Measurements from ENCODE around the gene ELN.

Gene ELN

DNA sequence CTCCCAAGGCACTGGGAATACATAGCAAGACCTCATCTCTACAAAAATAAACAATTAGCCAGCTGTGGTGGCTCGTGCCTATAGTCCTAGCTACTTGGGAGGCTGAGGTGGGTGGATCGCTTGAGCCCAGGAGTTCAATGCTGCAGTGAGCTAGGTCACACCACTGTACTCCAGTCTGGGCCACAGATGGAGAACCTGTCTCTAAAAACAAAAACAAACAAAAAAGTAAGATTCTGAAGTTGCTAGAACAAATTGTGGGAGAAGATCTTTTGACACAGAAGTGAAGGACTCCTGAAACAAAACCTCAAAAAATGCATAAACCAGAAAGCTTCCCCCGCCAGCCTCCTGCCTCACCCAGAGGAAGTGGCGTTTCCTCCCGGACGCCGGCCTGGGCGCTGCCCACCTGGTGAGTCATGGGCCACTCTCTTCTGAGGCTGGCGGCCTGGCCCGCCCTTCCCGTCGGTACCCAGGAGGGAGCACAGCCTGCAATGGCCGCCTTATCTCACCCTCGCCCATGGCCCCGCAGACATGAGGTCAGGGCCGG, 25.4 kb upstream of the ELN start:
- H2BK5ac ChIP-seq (ENCODE audit: low read length) = no peak overlapping the region
- WGBS (ENCODE audit: extremely low coverage, insufficient coverage, low lambda C conversion rate) = no CpG with 5 or more reads among the region's 16 CpGs
- no peak overlapping the region for H3K4me3 ChIP-seq (ENCODE audit: low read length)
- no peak overlapping the region for H3K27ac ChIP-seq (ENCODE audit: low read depth, low read length)
- no peak for DNase-seq
- no peaks in the 10 kb centered on the region for H3K36me3 ChIP-seq (ENCODE audit: control insufficient read depth, insufficient read depth, low read length)
- H3K23ac ChIP-seq (ENCODE audit: low read length) = no peak overlapping the region
- H3K4ac ChIP-seq (ENCODE audit: low read depth, low read length) = no peak overlapping the region
- no peaks in the 10 kb centered on the region for H3K4me1 ChIP-seq (ENCODE audit: control insufficient read depth, low read depth, low read length)
- H4K5ac ChIP-seq (ENCODE audit: low read length) = no peak overlapping the region
- no peak overlapping the region for H3K9ac ChIP-seq (ENCODE audit: low read length)
- no peaks in the 10 kb centered on the region for H3K79me2 ChIP-seq (ENCODE audit: control insufficient read depth, insufficient read depth, low read length)
- H2AK5ac ChIP-seq (ENCODE audit: low read length) = no peak overlapping the region
- H4K8ac ChIP-seq (ENCODE audit: low read depth, low read length) = no peak overlapping the region
- H3K56ac ChIP-seq (ENCODE audit: low read length) = no peak overlapping the region
- H2BK15ac ChIP-seq (replicated peaks; ENCODE audit: low read depth) = no peak overlapping the region
- H3K4me2 ChIP-seq (ENCODE audit: low read length) = no peak overlapping the region
- no peak overlapping the region for H3K18ac ChIP-seq (ENCODE audit: low read length)
- H2BK120ac ChIP-seq (ENCODE audit: low read depth, low read length) = no peak overlapping the region
- H3K79me1 ChIP-seq (ENCODE audit: low read length) = no peaks in the 10 kb centered on the region
- no peaks in the 10 kb centered on the region for H3K27me3 ChIP-seq (ENCODE audit: insufficient read depth, low read length, poor library complexity)

DNA sequence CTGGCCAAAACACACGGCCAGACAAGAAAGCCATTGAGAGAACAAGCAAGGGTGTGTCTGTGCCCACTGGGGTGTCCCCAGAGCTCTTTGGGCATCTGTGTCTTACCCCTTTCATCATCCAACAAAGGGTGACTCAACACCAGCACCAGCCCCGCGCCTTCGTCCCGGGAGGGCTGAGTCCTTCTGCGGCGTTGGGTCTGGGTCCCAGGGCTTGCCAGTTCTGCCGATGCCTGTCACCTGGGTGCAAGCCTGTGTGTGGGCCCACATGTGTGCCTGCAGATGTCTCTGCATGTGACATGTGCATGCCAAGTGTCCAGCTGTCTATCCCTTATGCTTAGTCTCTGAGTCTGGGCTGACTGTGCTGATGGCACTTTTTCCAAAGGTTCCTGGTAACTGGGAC, 24.4 kb upstream of the ELN start:
- Histone ChIP-seq H3K23ac (ENCODE audit: low read length) (no peak overlapping the region), H2BK5ac (ENCODE audit: low read length) (no peak overlapping the region), H4K5ac (ENCODE audit: low read length) (no peak overlapping the region), H3K4ac (ENCODE audit: low read depth, low read length) (no peak overlapping the region), H3K79me2 (ENCODE audit: control insufficient read depth, insufficient read depth, low read length) (no peaks in the 10 kb centered on the region), H3K56ac (ENCODE audit: low read length) (no peak overlapping the region), H3K18ac (ENCODE audit: low read length) (no peak overlapping the region), H2AK5ac (ENCODE audit: low read length) (no peak overlapping the region), H3K27me3 (ENCODE audit: insufficient read depth, low read length, poor library complexity) (no peaks in the 10 kb centered on the region), H2BK120ac (ENCODE audit: low read depth, low read length) (no peak overlapping the region), H3K27ac (ENCODE audit: low read depth, low read length) (no peak overlapping the region), H3K36me3 (ENCODE audit: control insufficient read depth, insufficient read depth, low read length) (no peaks in the 10 kb centered on the region), H3K4me1 (ENCODE audit: control insufficient read depth, low read depth, low read length) (no peaks in the 10 kb centered on the region), H2BK15ac (replicated peaks; ENCODE audit: low read depth) (no peak overlapping the region), H3K79me1 (ENCODE audit: low read length) (no peaks in the 10 kb centered on the region), H3K4me2 (ENCODE audit: low read length) (no peak overlapping the region), H3K4me3 (ENCODE audit: low read length) (no peak overlapping the region), H4K8ac (ENCODE audit: low read depth, low read length) (no peak overlapping the region), H3K9ac (ENCODE audit: low read length) (no peak overlapping the region)
- no CpG with 5 or more reads among the region's 8 CpGs for WGBS (ENCODE audit: extremely low coverage, insufficient coverage, low lambda C conversion rate)
- no peak for DNase-seq

DNA sequence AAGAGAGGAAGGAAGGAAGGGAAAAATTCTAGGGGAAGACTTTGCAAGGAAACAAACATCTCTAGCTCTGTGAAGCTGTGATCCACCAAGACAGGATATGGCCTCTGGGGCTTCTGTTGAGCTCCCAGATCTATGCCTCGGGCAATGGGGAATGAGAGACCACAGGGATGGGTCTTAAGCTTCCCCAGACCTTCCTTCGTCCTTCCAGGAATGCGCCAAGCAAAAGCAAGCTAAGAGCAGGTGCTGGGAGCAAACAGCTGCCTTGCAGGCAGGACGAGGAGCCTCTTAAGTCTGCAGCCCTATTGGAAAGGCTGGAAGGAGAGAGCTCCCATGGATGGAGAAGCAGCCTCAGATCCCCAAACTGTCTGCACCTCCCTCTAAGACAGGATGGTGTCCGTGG, 21.9 kb upstream of the ELN start:
- Histone ChIP-seq H3K36me3 (ENCODE audit: control insufficient read depth, insufficient read depth, low read length) (no peaks in the 10 kb centered on the region), H4K5ac (ENCODE audit: low read length) (no peak overlapping the region), H4K8ac (ENCODE audit: low read depth, low read length) (no peak overlapping the region), H3K27me3 (ENCODE audit: insufficient read depth, low read length, poor library complexity) (no peaks in the 10 kb centered on the region), H3K79me1 (ENCODE audit: low read length) (no peaks in the 10 kb centered on the region), H3K79me2 (ENCODE audit: control insufficient read depth, insufficient read depth, low read length) (no peaks in the 10 kb centered on the region), H2BK15ac (replicated peaks; ENCODE audit: low read depth) (no peak overlapping the region), H2BK5ac (ENCODE audit: low read length) (no peak overlapping the region), H3K4me3 (ENCODE audit: low read length) (no peak overlapping the region), H3K56ac (ENCODE audit: low read length) (no peak overlapping the region), H3K4me1 (ENCODE audit: control insufficient read depth, low read depth, low read length) (no peaks in the 10 kb centered on the region), H3K4me2 (ENCODE audit: low read length) (no peak overlapping the region), H3K27ac (ENCODE audit: low read depth, low read length) (no peak overlapping the region), H3K9ac (ENCODE audit: low read length) (no peak overlapping the region), H3K18ac (ENCODE audit: low read length) (no peak overlapping the region), H3K23ac (ENCODE audit: low read length) (no peak overlapping the region), H2BK120ac (ENCODE audit: low read depth, low read length) (no peak overlapping the region), H3K4ac (ENCODE audit: low read depth, low read length) (no peak overlapping the region), H2AK5ac (ENCODE audit: low read length) (no peak overlapping the region)
- no CpG with 5 or more reads among the region's 5 CpGs for WGBS (ENCODE audit: extremely low coverage, insufficient coverage, low lambda C conversion rate)
- DNase-seq = peak; percentile 51

DNA sequence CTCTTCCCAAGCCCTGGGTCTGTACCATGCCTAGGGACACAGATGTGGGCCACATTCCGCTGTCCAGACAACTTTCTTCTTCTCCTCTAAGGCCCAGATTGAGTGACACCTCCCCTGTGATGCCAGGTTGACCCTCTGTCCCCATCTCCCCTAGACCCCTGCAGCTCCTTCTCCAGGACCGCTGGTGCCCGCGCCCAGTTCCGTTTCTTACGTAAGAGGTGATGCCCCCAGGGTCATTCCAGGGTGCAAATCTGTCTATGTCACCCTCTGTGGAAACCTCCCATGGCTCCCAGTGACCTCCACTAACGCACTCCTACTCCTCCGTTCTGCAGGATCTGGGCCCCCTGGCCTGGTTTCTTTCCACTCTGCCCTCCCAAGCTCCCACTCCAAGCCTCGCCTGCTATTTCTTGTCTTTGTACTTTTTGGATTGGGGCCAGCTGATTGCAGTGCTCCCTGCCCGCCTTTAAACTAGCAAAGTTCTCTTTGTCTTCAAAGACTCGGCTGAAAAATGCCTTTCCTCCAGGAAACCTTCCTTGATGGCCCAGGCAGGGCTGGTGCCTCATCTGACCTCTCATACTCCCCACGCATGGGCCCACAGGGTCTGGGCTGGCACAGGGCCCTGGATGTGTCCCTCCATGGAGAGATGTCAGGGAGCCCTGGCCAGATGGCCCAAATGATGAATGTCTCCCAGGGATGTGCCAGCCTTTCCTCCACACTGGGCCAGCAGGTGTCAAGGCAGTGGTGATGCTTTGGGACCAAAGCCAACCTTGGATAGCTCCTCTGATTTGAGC, 21.3 kb upstream of the ELN start:
- no peak overlapping the region for H3K23ac ChIP-seq (ENCODE audit: low read length)
- no peak overlapping the region for H3K4me3 ChIP-seq (ENCODE audit: low read length)
- no peak overlapping the region for H2BK120ac ChIP-seq (ENCODE audit: low read depth, low read length)
- no peak overlapping the region for H3K27ac ChIP-seq (ENCODE audit: low read depth, low read length)
- H2BK15ac ChIP-seq (replicated peaks; ENCODE audit: low read depth) = no peak overlapping the region
- H3K56ac ChIP-seq (ENCODE audit: low read length) = no peak overlapping the region
- H3K36me3 ChIP-seq (ENCODE audit: control insufficient read depth, insufficient read depth, low read length) = no peaks in the 10 kb centered on the region
- H3K4me1 ChIP-seq (ENCODE audit: control insufficient read depth, low read depth, low read length) = no peaks in the 10 kb centered on the region
- H3K27me3 ChIP-seq (ENCODE audit: insufficient read depth, low read length, poor library complexity) = no peaks in the 10 kb centered on the region
- no CpG with 5 or more reads among the region's 12 CpGs for WGBS (ENCODE audit: extremely low coverage, insufficient coverage, low lambda C conversion rate)
- no peak overlapping the region for H2BK5ac ChIP-seq (ENCODE audit: low read length)
- H3K18ac ChIP-seq (ENCODE audit: low read length) = no peak overlapping the region
- no peak overlapping the region for H4K5ac ChIP-seq (ENCODE audit: low read length)
- H3K4me2 ChIP-seq (ENCODE audit: low read length) = no peak overlapping the region
- H3K9ac ChIP-seq (ENCODE audit: low read length) = no peak overlapping the region
- H4K8ac ChIP-seq (ENCODE audit: low read depth, low read length) = no peak overlapping the region
- H3K4ac ChIP-seq (ENCODE audit: low read depth, low read length) = no peak overlapping the region
- H3K79me1 ChIP-seq (ENCODE audit: low read length) = no peaks in the 10 kb centered on the region
- DNase-seq = no peak
- no peaks in the 10 kb centered on the region for H3K79me2 ChIP-seq (ENCODE audit: control insufficient read depth, insufficient read depth, low read length)
- no peak overlapping the region for H2AK5ac ChIP-seq (ENCODE audit: low read length)

DNA sequence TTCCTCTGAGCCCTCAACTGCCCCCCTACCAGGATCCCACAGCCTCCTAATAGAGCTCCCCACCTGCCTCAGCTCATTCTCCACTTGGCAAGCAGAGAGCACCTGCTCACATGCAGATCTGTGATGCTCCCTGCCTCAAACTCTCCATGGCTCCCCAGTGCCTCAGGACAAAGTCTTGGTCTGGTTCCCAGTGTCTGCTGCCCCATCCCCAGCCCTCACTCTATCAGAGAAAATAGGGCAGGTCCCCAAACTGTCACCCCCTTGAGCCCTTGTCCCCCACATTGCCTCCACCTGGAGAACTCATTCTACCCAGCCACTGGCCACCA, 20.8 kb upstream of the ELN start:
- Histone ChIP-seq H3K4me3 (ENCODE audit: low read length) (no peak overlapping the region), H3K4me1 (ENCODE audit: control insufficient read depth, low read depth, low read length) (no peaks in the 10 kb centered on the region), H3K18ac (ENCODE audit: low read length) (no peak overlapping the region), H2AK5ac (ENCODE audit: low read length) (no peak overlapping the region), H3K56ac (ENCODE audit: low read length) (no peak overlapping the region), H4K8ac (ENCODE audit: low read depth, low read length) (no peak overlapping the region), H3K23ac (ENCODE audit: low read length) (no peak overlapping the region), H3K4ac (ENCODE audit: low read depth, low read length) (no peak overlapping the region), H2BK15ac (replicated peaks; ENCODE audit: low read depth) (no peak overlapping the region), H3K36me3 (ENCODE audit: control insufficient read depth, insufficient read depth, low read length) (no peaks in the 10 kb centered on the region), H3K79me2 (ENCODE audit: control insufficient read depth, insufficient read depth, low read length) (no peaks in the 10 kb centered on the region), H3K79me1 (ENCODE audit: low read length) (no peaks in the 10 kb centered on the region), H3K9ac (ENCODE audit: low read length) (no peak overlapping the region), H2BK120ac (ENCODE audit: low read depth, low read length) (no peak overlapping the region), H3K27me3 (ENCODE audit: insufficient read depth, low read length, poor library complexity) (no peaks in the 10 kb centered on the region), H2BK5ac (ENCODE audit: low read length) (no peak overlapping the region), H4K5ac (ENCODE audit: low read length) (no peak overlapping the region), H3K27ac (ENCODE audit: low read depth, low read length) (no peak overlapping the region), H3K4me2 (ENCODE audit: low read length) (no peak overlapping the region)
- DNase-seq = no peak

DNA sequence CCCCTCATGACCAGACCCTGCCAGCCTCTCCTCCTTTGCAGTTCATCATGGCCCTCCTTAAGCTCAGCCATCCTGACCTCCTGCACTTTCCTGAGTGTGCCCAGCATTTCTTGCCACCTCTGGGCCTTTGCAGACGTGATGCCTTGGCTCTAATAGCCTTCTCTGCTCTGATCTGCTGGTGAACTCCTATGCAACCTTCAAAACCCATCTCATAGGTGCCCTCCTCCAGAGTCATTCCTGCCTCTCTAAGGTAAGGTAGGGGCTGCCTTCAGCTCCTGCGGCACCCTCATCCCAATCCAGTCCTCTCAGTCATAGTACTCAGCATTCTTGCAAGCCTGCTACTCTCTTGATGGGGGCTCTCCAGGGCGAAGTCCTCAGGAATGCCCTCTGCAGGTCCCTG, 19.3 kb upstream of the ELN start:
- Histone ChIP-seq H4K5ac (ENCODE audit: low read length) (no peak overlapping the region), H3K4ac (ENCODE audit: low read depth, low read length) (no peak overlapping the region), H3K9ac (ENCODE audit: low read length) (no peak overlapping the region), H3K23ac (ENCODE audit: low read length) (no peak overlapping the region), H3K4me1 (ENCODE audit: control insufficient read depth, low read depth, low read length) (no peaks in the 10 kb centered on the region), H2BK15ac (replicated peaks; ENCODE audit: low read depth) (no peak overlapping the region), H3K36me3 (ENCODE audit: control insufficient read depth, insufficient read depth, low read length) (no peaks in the 10 kb centered on the region), H2BK120ac (ENCODE audit: low read depth, low read length) (no peak overlapping the region), H3K4me2 (ENCODE audit: low read length) (no peak overlapping the region), H3K79me1 (ENCODE audit: low read length) (no peaks in the 10 kb centered on the region), H3K79me2 (ENCODE audit: control insufficient read depth, insufficient read depth, low read length) (no peaks in the 10 kb centered on the region), H2BK5ac (ENCODE audit: low read length) (no peak overlapping the region), H3K27ac (ENCODE audit: low read depth, low read length) (no peak overlapping the region), H4K8ac (ENCODE audit: low read depth, low read length) (no peak overlapping the region), H2AK5ac (ENCODE audit: low read length) (no peak overlapping the region), H3K27me3 (ENCODE audit: insufficient read depth, low read length, poor library complexity) (no peaks in the 10 kb centered on the region), H3K4me3 (ENCODE audit: low read length) (no peak overlapping the region), H3K56ac (ENCODE audit: low read length) (no peak overlapping the region), H3K18ac (ENCODE audit: low read length) (no peak overlapping the region)
- DNase-seq = no peak
- WGBS (ENCODE audit: extremely low coverage, insufficient coverage, low lambda C conversion rate) = no CpG with 5 or more reads among the region's 3 CpGs

Measured in mesendoderm (in vitro differentiated cells).